GM23338 (cell line): ENCODE measurements around the gene AFF1. TPM values are rescaled to one million over a fixed set of nuclear protein-coding genes. Genes with fewer than 3 reads are reported as not detected.
A peak's percentile ranks its signal among the peaks of the same experiment; 100 is the strongest.

Source experiments
- ATAC-seq: fragments of 200-7000 bp; cut with Tn5 transposase; 3 replicates; pipeline ENCODE4 v1.9.1; 2020
- DNase-seq: peaks from one replicate; pipeline ENCODE4 v3.0.0-alpha.2; 2015; ENCODE audit warnings: low spot score
- H2AFZ ChIP-seq: fragments of 200-600 bp; sonication (generic); 2 replicates; pipeline ENCODE4 v1.8.0; 2016; ENCODE audit warnings: antibody characterized with exemption, mild to moderate bottlenecking, moderate library complexity
- H3F3A ChIP-seq: fragments of 200-600 bp; sonication (generic); replicated peaks from 2 replicates; pipeline ENCODE4 v1.8.0; 2017; ENCODE audit warnings: antibody characterized with exemption, mixed run types, low read depth
- H3K27ac ChIP-seq: fragments of 200-600 bp; sonication (generic); 2 replicates; pipeline ENCODE4 v1.6.1; 2016; ENCODE audit warnings: low read depth
- H3K27me3 ChIP-seq: fragments of 200-600 bp; sonication (generic); 2 replicates; pipeline ENCODE4 v1.8.0; 2016; ENCODE audit warnings: mild to moderate bottlenecking, mixed run types, moderate library complexity; ENCODE audit not compliant: insufficient read depth
- H3K36me3 ChIP-seq: fragments of 200-600 bp; sonication (generic); 2 replicates; pipeline ENCODE4 v1.8.0; 2016; ENCODE audit warnings: mild to moderate bottlenecking; ENCODE audit not compliant: insufficient read depth
- H3K4me1 ChIP-seq: fragments of 200-600 bp; sonication (generic); 2 replicates; pipeline ENCODE4 v1.8.0; 2016; ENCODE audit warnings: mild to moderate bottlenecking, moderate library complexity; ENCODE audit not compliant: insufficient read depth
- H3K4me2 ChIP-seq: fragments of 200-600 bp; sonication (generic); 2 replicates; pipeline ENCODE4 v1.7.1; 2017; ENCODE audit warnings: mixed run types
- H3K4me3 ChIP-seq: fragments of 200-600 bp; sonication (generic); 2 replicates; pipeline ENCODE4 v1.6.1; 2016; ENCODE audit warnings: mixed run types
- H3K79me2 ChIP-seq: fragments of 200-600 bp; sonication (generic); replicated peaks from 2 replicates; pipeline ENCODE4 v1.8.0; 2017; ENCODE audit warnings: mild to moderate bottlenecking; ENCODE audit not compliant: insufficient read depth
- H3K9me2 ChIP-seq: fragments of 200-600 bp; sonication (generic); 2 replicates; pipeline ENCODE4 v1.8.0; 2017; ENCODE audit not compliant: insufficient read depth
- H4K20me1 ChIP-seq: fragments of 200-600 bp; sonication (generic); replicated peaks from 2 replicates; pipeline ENCODE4 v1.8.0; 2017; ENCODE audit warnings: mild to moderate bottlenecking; ENCODE audit not compliant: insufficient read depth
- H3K27ac Mint-ChIP-seq: 2 replicates; pipeline ENCODE4 v1.8.0; 2020; ENCODE audit warnings: inconsistent platforms, mild to moderate bottlenecking, moderate library complexity, mixed read lengths
- H3K27me3 Mint-ChIP-seq: 3 replicates; pipeline ENCODE4 v1.8.0; 2022; ENCODE audit warnings: low read depth, mild to moderate bottlenecking, moderate library complexity, mixed read lengths, inconsistent platforms; ENCODE audit not compliant: insufficient read depth, poor library complexity
- H3K36me3 Mint-ChIP-seq: 3 replicates; pipeline ENCODE4 v1.8.0; 2021; ENCODE audit warnings: low read depth, mild to moderate bottlenecking, inconsistent platforms, moderate library complexity, mixed read lengths
- H3K4me1 Mint-ChIP-seq: 3 replicates; pipeline ENCODE4 v1.8.0; 2020; ENCODE audit warnings: mild to moderate bottlenecking, inconsistent platforms, mixed read lengths
- H3K4me3 Mint-ChIP-seq: 3 replicates; pipeline ENCODE4 v1.8.0; 2021; ENCODE audit warnings: moderate library complexity, mild to moderate bottlenecking, inconsistent platforms, mixed read lengths
- H3K9me3 Mint-ChIP-seq: 3 replicates; pipeline ENCODE4 v1.8.0; 2020; ENCODE audit warnings: moderate library complexity, mild to moderate bottlenecking, inconsistent platforms, mixed read lengths
- CREB1 ChIP-seq: fragments of 250-450 bp; sonication (Bioruptor Pico); IDR thresholded peaks from 2 replicates; pipeline ENCODE4 v1.5.0; 2020; ENCODE audit warnings: low read depth, mild to moderate bottlenecking, moderate library complexity
- JUNB ChIP-seq: IDR thresholded peaks from one replicate; pipeline ENCODE4 v1.6.1; 2016; ENCODE audit warnings: antibody characterized with exemption; ENCODE audit not compliant: unreplicated experiment
- NANOG ChIP-seq: IDR thresholded peaks from 2 replicates; pipeline ENCODE4 v1.6.1; 2016; ENCODE audit warnings: antibody characterized with exemption, borderline replicate concordance
- POLR2AphosphoS5 ChIP-seq: IDR thresholded peaks from 2 replicates; pipeline ENCODE4 v1.6.1; 2016; ENCODE audit warnings: antibody characterized with exemption, low read depth
- polyA plus RNA-seq: library from polyadenylated mRNA; unstranded; fragments of >200 nt; fragmentation: Nextera tagmentation; extraction: Ambion mirVana; gene quantifications from 2 replicates; pipeline ENCODE4 v1.2.1, GENCODE V29; 2016
- total RNA-seq: library from RNA; depleted of rRNA; stranded (reverse); fragments of >200 nt; shearing (Covaris generic); gene quantifications from 2 replicates; pipeline ENCODE4 v1.2.3, GENCODE V29; 2014
- TF ChIP-seq, protein P1 (sequence below): IDR thresholded peaks from one replicate; pipeline ENCODE4 v1.6.1; 2018; ENCODE audit warnings: antibody characterized with exemption; ENCODE audit not compliant: unreplicated experiment
- TF ChIP-seq, protein P2 (sequence below), 2 experiments: fragments of 200-600 bp in 1 of 2; sonication (generic) in 1 of 2; conservative IDR thresholded peaks; 2 replicates each; pipeline versions ENCODE4 v1.5.1 to v1.6.1; 2016 to 2017; ENCODE audit warnings: antibody characterized with exemption in 2 of 2, low read depth in 2 of 2, mild to moderate bottlenecking in 2 of 2, moderate library complexity in 1 of 2

Gene AFF1
- total and polyA plus RNA-seq, 2 experiments from 2014 or later = 42.6 to 67.2 TPM

DNA sequence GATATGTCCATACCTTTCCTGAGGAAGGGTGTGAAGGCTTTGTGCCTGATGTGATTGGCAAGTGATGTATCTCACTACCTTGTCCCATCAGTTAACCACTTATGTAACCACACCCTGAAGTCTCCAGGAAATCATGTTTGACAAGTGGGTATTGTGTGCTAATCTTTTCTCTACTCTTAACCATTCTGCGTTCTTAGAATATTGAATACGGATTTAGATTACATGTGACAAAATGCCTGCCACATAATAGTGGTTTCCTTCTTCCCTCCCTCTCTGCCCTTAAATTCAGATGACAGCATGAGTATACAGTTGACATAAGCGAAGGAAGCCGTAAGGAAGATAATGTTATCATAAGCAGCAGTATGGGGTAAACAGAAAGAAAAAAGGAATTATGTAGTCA, 177.3 kb downstream of the AFF1 start (continued):
- TF ChIP-seq, protein P1, sequence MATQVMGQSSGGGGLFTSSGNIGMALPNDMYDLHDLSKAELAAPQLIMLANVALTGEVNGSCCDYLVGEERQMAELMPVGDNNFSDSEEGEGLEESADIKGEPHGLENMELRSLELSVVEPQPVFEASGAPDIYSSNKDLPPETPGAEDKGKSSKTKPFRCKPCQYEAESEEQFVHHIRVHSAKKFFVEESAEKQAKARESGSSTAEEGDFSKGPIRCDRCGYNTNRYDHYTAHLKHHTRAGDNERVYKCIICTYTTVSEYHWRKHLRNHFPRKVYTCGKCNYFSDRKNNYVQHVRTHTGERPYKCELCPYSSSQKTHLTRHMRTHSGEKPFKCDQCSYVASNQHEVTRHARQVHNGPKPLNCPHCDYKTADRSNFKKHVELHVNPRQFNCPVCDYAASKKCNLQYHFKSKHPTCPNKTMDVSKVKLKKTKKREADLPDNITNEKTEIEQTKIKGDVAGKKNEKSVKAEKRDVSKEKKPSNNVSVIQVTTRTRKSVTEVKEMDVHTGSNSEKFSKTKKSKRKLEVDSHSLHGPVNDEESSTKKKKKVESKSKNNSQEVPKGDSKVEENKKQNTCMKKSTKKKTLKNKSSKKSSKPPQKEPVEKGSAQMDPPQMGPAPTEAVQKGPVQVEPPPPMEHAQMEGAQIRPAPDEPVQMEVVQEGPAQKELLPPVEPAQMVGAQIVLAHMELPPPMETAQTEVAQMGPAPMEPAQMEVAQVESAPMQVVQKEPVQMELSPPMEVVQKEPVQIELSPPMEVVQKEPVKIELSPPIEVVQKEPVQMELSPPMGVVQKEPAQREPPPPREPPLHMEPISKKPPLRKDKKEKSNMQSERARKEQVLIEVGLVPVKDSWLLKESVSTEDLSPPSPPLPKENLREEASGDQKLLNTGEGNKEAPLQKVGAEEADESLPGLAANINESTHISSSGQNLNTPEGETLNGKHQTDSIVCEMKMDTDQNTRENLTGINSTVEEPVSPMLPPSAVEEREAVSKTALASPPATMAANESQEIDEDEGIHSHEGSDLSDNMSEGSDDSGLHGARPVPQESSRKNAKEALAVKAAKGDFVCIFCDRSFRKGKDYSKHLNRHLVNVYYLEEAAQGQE = no peak

GRCh38 chr4:87114245-87115062, 179.6 kb downstream of the AFF1 start:
- H3K4me1 ChIP-seq = peaks cover 15% of the 10 kb centered on the region
- 0 out of 2 replicates have a peak overlapping the region, but pooled peaks have one; percentile 53 for H3K27ac ChIP-seq
- no peak overlapping the region for H3K4me3 ChIP-seq
- H3K9me2 ChIP-seq = no peaks in the 10 kb centered on the region
- TF ChIP-seq, protein P2, sequence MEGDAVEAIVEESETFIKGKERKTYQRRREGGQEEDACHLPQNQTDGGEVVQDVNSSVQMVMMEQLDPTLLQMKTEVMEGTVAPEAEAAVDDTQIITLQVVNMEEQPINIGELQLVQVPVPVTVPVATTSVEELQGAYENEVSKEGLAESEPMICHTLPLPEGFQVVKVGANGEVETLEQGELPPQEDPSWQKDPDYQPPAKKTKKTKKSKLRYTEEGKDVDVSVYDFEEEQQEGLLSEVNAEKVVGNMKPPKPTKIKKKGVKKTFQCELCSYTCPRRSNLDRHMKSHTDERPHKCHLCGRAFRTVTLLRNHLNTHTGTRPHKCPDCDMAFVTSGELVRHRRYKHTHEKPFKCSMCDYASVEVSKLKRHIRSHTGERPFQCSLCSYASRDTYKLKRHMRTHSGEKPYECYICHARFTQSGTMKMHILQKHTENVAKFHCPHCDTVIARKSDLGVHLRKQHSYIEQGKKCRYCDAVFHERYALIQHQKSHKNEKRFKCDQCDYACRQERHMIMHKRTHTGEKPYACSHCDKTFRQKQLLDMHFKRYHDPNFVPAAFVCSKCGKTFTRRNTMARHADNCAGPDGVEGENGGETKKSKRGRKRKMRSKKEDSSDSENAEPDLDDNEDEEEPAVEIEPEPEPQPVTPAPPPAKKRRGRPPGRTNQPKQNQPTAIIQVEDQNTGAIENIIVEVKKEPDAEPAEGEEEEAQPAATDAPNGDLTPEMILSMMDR (conservative IDR thresholded peaks at IDR 0.05; ENCODE audit: low read depth in 2 of 2) = peak; percentile 48 to 57
- TF ChIP-seq NANOG = no peak
- Mint-ChIP-seq H3K4me3 (no peak overlapping the region), H3K9me3 (no peaks in the 10 kb centered on the region), H3K27me3 (peaks cover 5% of the 10 kb centered on the region), H3K36me3 (peaks cover 60% of the 10 kb centered on the region), H3K4me1 (peaks cover 16% of the 10 kb centered on the region), H3K27ac (peak overlapping the region; percentile 74)
- DNase-seq = peak; percentile 74
- H3F3A ChIP-seq = no peaks in the 10 kb centered on the region
- H3K27me3 ChIP-seq = no peaks in the 10 kb centered on the region
- H3K79me2 ChIP-seq = peaks cover 4% of the 10 kb centered on the region; the same call in 1 of the 2 replicates
- no peak overlapping the region for H3K4me2 ChIP-seq
- peaks cover 11% of the 10 kb centered on the region; the same call in 1 of the 2 replicates for H4K20me1 ChIP-seq
- H2AFZ ChIP-seq = no peak overlapping the region
- peak; percentile 87 for ATAC-seq
- peaks cover 11% of the 10 kb centered on the region for H3K36me3 ChIP-seq

GRCh38 chr4:87116231-87116630, 181.4 kb downstream of the AFF1 start:
- H3F3A ChIP-seq = no peaks in the 10 kb centered on the region
- no peak overlapping the region for H2AFZ ChIP-seq
- no peak overlapping the region for H3K4me3 Mint-ChIP-seq
- H3K4me1 ChIP-seq = peaks cover 16% of the 10 kb centered on the region
- H3K36me3 ChIP-seq = peaks cover 11% of the 10 kb centered on the region
- ATAC-seq = no peak
- no peaks in the 10 kb centered on the region for H3K9me3 Mint-ChIP-seq
- DNase-seq = no peak
- H3K27me3 ChIP-seq = no peaks in the 10 kb centered on the region
- H3K4me3 ChIP-seq = no peak overlapping the region
- no peak overlapping the region for H3K4me2 ChIP-seq
- H3K27ac Mint-ChIP-seq = no peak overlapping the region
- H3K9me2 ChIP-seq = no peaks in the 10 kb centered on the region
- peaks cover 7% of the 10 kb centered on the region for H3K27me3 Mint-ChIP-seq
- H3K79me2 ChIP-seq = peaks cover 4% of the 10 kb centered on the region; the same call in 1 of the 2 replicates
- peaks cover 11% of the 10 kb centered on the region; the same call in 1 of the 2 replicates for H4K20me1 ChIP-seq
- peak overlapping the region; percentile 71; the same call in 1 of the 2 replicates for H3K27ac ChIP-seq
- peaks cover 28% of the 10 kb centered on the region for H3K4me1 Mint-ChIP-seq
- peaks cover 59% of the 10 kb centered on the region for H3K36me3 Mint-ChIP-seq
- TF ChIP-seq POLR2AphosphoS5 = no peak
- TF ChIP-seq, protein P1 = no peak
- no peak for TF ChIP-seq CREB1 (CRISPR knock-in tag)
- TF ChIP-seq, protein P2 (conservative IDR thresholded peaks at IDR 0.05; ENCODE audit: low read depth in 2 of 2) = no peak
- TF ChIP-seq JUNB = no peak
